Ovary (tissue), 3 donors: ENCODE results near the gene EZR.
"Not testable (repeated sequence)": the region's sequence is repeated elsewhere in the genome, so short reads cannot be mapped to it uniquely, and the experiment has no call there.

Experiments
- CTCF ChIP-seq, 3 donors: fragments of 450-650 bp in 2 of 3; fragments of 200-600 bp in 1 of 3; IDR thresholded peaks; one replicate each; pipeline versions ENCODE4 v1.5.1 to v1.8.0; 2016 to 2022; ENCODE audit warnings: antibody characterized with exemption in 3 of 3, mild to moderate bottlenecking in 1 of 3
- EP300 ChIP-seq: sonication (generic); formaldehyde crosslinking; IDR thresholded peaks from one replicate; pipeline ENCODE4 v1.6.1; 2017; ENCODE audit warnings: antibody characterized with exemption
- donor health status: DM: no; HTN: no; CAD: no.

- not testable (repeated sequence) for TF ChIP-seq EP300; CTCF (IDR thresholded peaks at IDR 0.05)
Measured at GRCh38 chr6:158792505-158792904, 26.7 kb downstream of the EZR start.
